OCI-LY1 (cell line): ENCODE results near the gene COL21A1.

Experiments
- CTCF ChIP-seq: fragments of 200-600 bp; sonication (generic), shearing (Covaris generic); IDR thresholded peaks from 2 replicates; pipeline ENCODE4 v1.5.1; 2017; ENCODE audit warnings: mild to moderate bottlenecking, antibody characterized with exemption, low read length, moderate library complexity, mixed read lengths
- EZH2 ChIP-seq: fragments of 200-600 bp; sonication (generic), shearing (Covaris generic); IDR thresholded peaks from 2 replicates; pipeline ENCODE4 v1.8.0; 2017; ENCODE audit warnings: borderline replicate concordance, mixed run types, mild to moderate bottlenecking, antibody characterized with exemption, low read length, moderate library complexity, mixed read lengths

GRCh38 chr6:56024931-56025330 is 222.4 kb downstream of the COL21A1 start:
- TF ChIP-seq CTCF, result no peak
- no peak for TF ChIP-seq EZH2
